ENCODE data around the gene TLR9.

Gene TLR9

DNA sequence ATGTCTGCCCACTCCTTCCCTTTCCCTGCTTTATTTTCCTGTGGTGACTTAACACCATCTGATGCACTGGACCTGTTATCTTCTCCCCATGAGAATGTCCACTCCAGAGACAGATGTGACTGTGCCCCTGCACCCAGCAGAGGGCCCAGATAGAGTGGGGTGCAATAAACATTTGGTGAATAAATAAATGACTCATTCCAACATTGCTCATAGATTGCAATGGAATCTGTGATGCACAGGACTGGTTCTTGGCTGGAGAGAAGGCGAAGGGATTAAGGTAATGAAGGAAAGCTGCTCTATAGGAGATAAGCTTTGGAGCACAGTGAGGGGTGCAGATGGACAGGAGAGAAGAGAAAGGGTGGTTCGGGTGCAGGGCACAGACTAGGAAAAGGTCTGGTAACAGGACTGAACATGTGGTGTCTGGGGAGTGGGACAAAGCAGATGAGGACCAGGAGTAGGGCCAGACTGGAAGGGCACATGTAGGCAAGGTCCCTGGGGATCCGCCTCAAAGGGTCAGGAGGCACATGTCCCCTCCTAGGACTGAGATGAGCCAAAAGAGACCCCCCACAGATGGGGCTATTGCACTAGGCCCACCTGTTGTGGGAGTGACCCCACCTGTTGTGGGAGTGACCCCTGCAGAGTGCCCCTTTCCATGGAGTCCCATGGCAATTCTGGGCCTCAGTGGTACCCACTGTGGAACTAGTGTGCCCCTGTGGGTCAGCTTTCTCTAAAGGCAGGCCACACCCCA, 53.8 kb downstream of the TLR9 start:
- DNase-seq, result no peak
